Hepatic stellate cell (primary cell): ENCODE measurements around the gene SFXN1.

Experiments
- DNase-seq: peaks from one replicate; pipeline ENCODE4 v3.0.0; 2011; ENCODE audit warnings: low spot score

The SFXN1 gene

DNA sequence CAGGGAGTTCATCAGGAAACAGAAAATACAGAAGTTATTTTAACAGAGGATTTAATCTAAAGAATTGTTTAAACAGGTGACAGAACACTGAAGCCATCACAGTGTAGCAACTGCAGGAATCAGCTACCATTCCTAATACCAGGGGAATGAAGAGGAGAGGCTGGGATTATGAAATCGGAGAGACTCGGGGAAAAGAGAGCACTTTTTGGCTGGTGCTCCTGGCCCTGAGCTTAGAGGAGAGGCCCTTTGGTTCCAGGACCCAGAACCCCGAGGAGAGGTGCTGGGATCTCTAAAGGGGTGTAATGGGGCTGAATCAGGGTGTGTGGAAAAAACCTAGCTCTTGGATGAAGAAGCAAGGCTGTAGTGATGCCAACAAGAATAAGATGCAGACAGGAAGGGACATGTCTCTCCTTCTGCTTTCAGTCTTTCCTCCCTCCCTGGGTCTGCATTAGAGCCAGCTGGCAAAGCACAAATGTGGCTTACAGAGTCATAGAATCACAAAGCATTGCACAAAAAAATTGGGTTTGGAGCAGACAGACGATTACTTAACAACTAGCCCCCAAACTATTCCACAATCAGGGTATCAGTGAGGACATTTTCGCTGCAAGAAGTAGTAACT lies 11.6 kb upstream of the SFXN1 start:
- DNase-seq: no peak

DNA sequence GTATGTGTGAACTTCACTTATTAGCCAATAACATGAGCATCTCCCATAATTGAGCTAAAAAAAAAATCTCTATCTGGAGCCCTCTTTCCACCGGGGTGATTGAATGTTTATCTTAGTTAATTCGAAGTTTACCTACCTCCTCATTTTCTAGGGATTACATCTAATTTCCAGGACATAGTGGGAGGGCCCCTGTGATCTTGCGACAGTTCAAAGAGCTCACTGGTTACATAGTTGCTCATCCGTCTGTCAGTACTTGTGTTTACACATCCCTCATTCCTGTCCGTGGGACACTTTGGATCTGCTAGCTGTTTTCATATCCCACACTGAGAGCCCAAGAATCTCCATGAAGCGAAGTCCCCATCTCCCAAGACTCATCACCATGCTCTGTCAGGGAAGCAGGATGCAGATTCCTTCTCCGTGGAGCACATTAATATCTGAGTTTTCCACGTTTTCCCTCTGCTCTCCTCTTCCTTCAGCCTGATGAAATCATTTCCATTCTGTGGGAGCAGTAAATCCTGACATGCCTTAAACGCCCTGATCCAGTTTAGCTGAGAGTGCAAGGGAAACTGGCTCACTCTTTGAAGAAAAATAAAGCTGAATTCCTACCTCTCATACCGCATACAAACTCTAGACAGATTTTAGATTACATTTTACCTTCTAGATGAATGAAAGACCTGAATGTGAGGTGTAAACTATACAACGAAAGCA lies 10.2 kb upstream of the SFXN1 start:
- DNase-seq: no peak

GRCh38 chr5:175468892-175469291 lies 9.5 kb upstream of the SFXN1 start:
- no peak for DNase-seq

DNA sequence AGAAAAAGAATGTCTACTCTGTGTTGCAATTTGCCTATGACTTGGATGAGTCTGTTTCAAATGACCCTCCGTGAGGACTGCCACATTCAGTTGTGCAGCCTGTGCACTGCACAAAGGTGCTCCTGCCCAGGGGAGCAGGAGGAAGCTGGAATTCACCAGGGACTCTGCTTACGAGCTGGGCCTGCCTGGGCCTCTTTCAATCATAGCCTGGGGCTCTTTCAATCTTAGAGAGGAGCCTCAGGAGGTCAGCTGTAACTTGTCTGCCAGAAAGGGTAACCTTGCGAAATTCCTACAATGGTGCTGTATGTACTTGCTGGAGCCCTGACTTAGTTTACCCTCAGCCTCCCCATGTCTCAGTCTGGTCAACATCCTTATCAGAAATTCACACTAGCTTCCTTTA lies 8.4 kb upstream of the SFXN1 start:
- no peak for DNase-seq

- no peak for DNase-seq
Measured at GRCh38 chr5:175470781-175471180, 7.6 kb upstream of the SFXN1 start.

DNA sequence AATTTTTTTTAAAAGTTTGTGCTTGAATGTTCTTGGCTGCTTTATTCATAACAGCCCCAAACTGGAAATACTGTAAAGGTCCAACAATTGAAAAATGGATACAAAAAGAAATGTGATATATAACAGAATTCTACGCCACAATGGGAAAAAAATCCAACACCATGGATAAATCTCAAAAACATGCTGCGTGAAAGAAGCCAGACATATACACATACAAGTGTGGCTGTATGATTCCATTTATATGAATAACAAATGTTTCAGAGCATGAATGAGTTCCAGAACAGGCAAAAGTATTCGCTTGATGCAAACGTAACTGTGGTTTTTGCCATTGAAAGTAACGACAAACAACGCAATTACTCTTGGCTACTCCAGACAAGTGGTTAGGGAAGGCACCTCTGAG lies 7.2 kb upstream of the SFXN1 start:
- DNase-seq: no peak

- no peak for DNase-seq
Measured at GRCh38 chr5:175471628-175472027, 6.7 kb upstream of the SFXN1 start.

DNA sequence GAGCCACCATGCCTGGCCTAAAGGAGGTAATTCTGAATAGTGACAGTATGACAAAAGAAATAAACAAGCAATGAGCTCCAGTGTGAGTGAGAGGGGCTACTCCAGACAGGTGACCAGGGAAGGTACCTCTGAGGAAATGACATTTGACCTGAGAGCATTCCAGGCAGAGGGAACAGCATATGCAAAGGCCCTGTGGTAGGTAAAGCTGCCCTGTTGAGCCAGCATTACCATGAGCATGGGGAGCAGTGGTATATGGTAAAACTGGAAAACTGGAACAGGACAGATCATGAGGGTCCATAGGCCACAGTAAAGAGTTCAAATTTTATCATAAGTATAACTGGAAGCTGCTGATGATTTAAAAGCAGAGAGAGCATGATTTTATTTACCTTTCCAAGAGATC lies 6.0 kb upstream of the SFXN1 start:
- DNase-seq: no peak

DNA sequence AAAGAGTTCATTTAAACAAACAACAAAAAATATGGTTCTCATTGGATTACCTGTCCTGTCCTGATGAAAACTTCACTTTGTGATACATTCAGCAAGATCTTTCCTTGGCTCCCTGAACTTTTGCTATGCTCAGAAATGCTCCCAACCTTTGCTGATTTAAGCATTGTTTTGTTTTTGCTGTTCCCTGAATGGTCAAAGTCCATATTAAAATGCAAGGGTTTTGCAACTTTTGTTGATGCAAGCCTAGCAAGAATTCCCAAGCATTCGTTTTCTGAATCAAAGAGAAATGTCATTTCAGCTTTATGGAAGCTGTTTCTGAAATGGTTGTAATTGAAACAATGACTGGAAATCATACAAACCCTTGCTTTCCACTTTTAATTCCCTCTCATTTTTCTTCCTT lies 3.1 kb upstream of the SFXN1 start:
- no peak for DNase-seq

GRCh38 chr5:175477440-175477839 lies 920 bp upstream of the SFXN1 start:
- no peak for DNase-seq

DNA sequence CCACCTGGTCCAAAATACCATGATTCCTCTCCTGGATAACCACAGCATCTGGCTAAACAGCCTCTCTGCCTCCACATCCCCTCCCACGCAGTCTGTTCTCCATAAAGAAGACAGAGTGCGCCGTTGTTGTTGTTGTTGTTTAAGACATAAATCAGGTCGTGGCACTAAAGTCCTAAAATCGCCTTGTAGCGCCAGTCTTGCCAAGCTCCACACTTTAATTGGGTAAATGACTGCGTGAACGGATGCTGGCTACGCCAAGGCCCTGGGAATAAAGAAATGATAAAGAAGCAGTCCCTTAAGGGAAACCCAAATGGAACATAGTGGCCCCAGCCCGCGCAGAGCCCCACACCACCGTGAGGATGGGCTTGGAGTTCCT lies 364 bp upstream of the SFXN1 start:
- DNase-seq: no peak

DNA sequence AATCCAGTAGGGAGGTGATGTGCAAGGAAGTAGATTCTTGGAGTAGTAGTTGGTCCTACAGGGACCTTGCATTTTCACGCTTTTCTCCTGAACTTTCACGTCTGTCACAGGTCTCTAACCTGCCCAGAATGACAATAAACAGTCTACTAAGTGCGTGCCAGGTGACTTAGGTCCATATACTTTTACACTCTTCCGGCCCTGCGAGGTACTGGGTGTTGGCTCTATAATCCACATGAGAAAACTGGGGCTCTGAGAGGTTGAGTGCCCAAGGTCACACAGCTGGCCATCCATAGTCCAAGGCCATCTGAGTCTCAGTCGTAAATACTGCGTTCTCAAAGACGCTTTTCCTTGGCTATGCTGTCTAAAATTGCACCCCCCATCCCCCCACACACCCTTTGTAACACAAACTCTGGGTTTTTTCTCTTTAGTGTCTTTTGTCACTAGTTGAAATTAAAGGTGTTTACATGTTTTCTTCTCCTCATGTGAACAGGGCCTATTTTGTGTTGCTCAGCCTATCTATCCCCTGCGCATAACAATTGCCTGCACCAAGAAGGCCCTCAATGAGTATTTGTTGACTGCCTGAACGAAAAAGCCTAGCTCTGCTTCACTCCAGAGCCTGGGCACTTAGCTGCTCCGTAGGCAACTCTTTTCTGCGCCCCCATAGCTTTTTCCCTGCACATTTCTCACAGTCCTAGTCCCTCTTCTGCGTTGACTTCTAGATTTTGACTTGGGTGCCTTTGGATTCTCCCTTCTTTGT lies 943 bp downstream of the SFXN1 start:
- no peak for DNase-seq

GRCh38 chr5:175483337-175483736 lies 5.0 kb downstream of the SFXN1 start:
- no peak for DNase-seq

- DNase-seq: no peak
Measured at GRCh38 chr5:175484322-175484721, 6.0 kb downstream of the SFXN1 start.

DNA sequence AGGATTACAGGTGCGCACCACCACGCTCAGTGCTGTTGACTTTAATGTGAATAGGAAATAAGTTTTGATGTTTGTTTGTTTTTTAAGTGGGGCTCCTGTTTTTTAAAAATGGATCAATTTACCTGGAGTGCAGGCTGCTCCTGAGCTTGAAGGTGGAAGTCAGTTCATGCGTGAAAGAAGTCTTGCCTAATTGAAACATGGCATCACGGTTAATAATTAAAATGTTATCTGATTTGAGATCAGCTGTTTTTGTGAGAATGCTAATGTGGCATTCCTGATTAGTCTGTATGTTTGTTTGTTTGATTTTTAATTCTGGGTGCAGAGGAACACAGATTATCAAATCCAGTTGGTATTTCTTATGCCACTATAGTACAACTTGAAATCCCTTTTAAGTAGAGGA lies 6.5 kb downstream of the SFXN1 start:
- DNase-seq: no peak

GRCh38 chr5:175485631-175486030 lies 7.3 kb downstream of the SFXN1 start:
- DNase-seq: no peak

- DNase-seq: no peak
Measured at GRCh38 chr5:175487514-175488222, 9.3 kb downstream of the SFXN1 start.

- DNase-seq: no peak
Measured at GRCh38 chr5:175489693-175490443, 11.5 kb downstream of the SFXN1 start.

DNA sequence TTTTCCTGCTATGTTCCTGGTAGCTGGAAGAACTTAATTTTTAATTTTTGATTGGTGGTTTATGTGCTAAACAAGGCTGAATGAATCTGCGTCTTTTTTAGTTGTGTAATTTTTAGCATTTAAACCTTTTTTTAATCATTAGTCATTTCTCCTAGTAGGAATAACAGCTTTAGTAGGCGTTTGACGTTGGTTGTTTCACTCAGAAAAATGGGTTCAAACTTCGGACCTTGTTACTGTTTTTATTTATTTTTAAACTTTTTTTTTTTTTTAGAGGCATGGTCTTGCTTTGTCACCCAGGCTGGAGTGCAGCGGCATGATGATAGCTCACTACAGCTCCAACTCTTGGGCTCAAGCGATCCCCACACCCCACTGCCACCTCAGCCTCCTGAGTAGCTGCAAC lies 12.9 kb downstream of the SFXN1 start:
- DNase-seq: no peak

DNA sequence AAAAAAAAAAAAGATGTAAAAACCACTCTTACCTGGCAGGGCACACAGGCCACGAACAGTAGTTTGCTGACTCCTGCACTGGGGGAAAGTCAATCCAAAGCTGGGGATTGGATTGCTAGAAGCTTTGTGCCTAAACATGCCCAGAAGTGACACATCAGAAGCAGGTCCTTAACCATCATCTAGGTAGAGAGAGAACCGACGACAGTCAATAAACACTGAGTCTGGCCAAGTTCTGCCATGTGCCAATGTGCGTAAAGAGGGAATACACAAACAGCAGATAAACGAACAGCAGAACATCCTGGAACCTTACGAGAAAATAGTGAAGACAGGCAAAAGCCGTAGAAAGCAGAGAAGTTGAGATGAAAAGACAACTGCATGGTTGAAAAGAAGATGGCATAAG lies 14.9 kb downstream of the SFXN1 start:
- no peak for DNase-seq

GRCh38 chr5:175493726-175494125 lies 15.4 kb downstream of the SFXN1 start:
- no peak for DNase-seq
